ENCODE data around the gene DDHD1.

The DDHD1 gene

DNA sequence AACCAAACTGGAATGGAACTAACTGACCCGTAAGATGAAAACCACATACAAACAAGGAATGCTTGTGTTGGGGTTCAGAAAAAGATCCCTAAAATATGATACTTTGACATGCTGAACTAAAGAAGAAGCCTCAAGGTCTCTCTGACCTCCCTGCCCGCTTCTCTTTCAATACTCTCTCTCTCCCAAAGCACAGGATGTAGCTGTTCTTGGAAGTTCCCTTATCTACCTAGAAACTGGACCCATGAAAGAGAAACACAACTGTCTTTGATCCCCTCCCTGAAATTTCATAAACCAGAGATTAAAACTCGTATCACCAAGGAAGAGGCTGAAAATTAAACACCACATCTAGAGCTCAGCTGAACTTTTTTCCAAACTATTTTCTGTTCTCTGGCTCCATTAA, 125.6 kb downstream of the DDHD1 start:
- DNase-seq, result no peak

DNA sequence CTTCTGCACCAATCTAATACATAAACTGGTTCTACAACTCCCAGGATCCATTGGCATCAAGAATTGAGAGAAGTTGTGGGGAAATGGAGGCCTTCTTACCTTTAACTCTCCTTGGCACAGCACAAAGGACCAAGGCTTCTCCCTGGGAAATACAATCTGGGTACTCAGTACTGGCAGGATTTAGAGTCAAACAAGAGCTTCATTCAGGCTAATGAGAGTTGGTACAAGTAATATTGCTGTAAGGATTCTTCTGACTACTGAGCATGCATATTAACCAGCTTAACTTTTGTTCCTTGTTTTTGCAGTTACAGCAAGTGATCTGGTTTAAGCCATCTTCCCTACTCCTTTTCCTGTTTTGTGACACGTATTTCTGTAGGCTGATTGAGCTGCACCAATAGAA, 126.1 kb downstream of the DDHD1 start:
- no peak for DNase-seq

DNA sequence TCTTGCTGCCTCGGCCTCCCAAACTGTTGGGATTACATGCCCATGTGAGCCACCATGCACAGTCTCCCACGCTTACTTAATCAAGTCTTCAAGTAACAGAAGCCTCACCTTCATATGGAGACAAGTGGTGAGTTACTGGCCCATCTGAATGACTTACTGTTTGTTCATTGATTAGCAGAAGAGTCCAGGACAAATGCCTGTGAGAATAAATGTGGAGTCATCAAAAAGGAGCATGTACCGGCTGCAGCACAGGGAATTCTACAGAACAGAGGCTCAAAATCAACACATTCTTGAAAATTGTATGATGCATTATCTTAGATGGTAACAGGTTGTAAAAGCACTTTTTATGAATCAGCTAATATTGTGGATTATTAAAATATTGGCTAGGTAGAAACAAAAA, 129.8 kb downstream of the DDHD1 start:
- no peak for DNase-seq

DNA sequence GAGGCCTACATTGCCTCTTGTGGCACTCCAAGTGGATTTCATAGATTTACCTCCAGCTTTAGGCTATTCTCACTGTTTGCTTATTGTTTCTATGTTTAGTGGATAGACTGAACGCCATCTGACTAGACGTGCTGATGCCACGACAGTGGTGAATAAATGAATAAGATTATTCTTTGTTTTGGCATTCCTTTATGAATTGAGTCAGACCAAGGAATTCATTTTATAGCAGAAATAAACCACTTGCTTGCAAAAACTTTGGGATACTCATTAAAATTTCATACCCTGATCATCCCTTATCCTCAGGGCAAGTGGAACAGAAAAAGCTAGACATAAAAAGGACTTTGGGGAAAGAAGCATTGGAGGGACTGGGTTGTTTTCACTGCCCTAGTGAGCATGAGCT, 130.5 kb downstream of the DDHD1 start:
- no peak for DNase-seq

DNA sequence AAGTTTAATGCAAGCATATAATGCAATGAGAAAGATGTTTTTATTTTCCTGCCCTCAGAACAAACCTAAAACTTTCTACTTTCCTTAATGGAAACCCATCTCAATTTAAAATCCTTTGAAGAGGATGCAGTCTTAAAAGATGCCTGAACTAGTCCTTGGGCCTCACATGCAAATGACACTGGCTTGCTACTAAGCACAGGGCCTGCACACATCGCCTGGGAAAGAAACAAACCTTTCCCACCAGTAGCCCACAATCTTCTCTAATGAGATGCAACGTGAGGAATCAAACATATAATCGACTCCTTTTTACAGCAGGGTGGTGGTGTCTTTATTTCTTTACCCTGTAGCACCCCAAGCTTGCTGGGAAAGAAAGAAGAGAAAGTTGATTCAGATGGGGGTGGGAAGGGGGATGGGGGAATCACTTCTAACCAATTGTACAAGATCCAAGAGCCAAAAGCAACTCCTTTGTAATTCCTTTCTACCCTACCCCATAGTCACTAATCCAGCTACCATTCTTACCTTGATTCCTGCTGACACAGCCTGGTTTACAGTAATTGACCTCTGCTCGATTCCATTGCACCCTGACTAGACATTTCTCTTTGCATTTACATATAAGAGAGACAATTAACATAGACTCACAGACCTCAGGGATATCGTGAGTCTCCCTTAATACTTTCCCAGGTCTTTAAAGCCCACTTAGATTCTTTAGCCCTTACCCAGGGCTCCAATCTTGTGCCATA, 132.8 kb downstream of the DDHD1 start:
- no peak for DNase-seq

DNA sequence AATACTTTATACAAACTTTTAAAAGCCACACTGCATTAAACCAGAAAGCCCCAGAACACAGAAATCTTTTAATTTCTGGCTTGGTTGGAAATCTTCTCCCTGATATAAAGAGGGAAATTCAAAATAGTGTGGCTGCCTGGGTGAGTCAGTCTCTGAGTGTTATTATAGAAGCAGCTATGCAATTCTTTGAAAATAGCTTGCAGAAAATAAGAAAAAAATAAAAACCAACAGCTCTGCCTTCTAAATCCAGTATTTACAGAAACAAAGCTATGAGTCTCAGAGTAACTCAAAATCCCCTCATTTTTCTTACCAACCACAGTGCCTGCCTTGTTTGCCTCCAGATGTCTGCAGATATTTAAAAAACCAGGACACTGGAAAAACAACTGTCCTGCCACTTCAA, 133.7 kb downstream of the DDHD1 start:
- DNase-seq, result no peak

DNA sequence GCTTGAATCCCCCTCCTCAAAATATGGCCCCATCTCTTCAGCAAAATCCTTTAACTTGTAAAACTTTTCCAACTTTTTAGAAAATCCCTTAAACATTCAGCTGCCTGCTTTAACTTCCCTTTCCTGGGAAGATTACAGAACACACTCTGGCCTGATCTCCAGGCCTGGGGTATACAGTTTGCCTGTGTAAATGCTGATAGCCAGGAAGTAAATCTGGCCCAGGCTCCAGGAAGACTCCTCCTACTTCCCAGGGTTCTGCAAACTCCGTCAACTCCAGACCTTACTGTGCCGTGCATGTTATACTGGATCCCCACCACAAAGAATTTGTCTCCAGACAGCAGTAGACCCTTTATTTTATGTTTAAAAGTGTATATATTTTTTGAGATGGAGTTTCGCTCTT, 135.3 kb downstream of the DDHD1 start:
- no peak for DNase-seq

DNA sequence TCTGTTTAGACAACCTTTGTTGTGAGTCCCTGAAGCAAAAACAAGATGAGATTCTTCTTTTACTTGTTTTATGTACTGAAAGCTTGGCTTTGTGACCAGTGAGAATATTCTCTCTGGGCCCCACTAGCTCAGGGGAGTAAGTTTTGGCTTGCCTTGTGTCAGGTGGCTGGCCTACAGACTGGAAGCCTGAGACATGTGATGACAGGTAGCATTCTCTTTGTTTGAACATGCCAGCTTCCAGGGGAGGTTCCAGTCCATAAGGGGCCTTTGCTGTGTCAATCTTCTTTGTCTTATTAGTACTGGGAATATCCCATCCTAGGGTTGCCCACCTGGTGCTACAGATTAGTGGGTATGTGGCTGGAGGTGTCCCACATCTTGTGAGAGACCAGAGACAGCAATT, 136.2 kb downstream of the DDHD1 start:
- DNase-seq, result no peak

DNA sequence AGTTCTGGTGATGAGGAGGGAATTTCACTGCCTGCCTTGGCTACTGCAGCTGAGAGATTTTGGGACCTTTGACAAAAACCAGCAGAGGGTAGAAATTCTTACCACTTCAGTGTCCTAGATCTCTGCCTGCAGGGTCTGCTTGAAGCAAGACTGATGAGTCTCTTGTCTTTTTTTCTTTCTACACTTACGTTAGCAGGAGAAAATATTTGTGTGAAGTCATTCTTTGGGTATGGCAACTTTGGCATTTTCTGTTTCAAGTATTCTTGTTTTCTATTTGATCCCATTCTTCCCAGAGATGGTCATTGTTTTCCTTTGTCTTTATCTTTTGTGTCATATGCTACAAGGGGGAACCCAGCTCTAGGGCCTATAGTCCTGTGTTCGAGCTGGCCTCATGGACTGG, 136.6 kb downstream of the DDHD1 start:
- DNase-seq, result no peak

DNA sequence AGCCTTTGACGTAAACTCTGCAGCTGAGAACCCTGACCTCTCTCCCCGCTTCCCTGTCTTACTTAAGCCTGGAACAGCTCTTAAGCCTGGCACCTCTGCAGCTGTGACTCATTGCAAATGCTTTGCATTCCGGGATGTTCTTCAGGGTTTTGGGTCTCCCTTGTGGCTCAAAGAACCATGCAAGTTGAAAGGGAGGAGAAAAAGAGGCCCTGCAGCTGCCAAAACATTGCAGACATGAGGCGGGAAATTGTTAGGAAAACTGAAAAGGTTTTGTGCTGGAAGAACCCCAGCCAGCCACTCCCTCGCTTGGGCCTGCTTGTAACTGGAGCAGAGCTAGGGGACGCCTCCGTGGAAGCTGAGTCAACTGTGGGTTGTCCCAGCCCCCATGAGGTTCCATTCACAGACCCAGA, 142.1 kb downstream of the DDHD1 start:
- no peak for DNase-seq

DNA sequence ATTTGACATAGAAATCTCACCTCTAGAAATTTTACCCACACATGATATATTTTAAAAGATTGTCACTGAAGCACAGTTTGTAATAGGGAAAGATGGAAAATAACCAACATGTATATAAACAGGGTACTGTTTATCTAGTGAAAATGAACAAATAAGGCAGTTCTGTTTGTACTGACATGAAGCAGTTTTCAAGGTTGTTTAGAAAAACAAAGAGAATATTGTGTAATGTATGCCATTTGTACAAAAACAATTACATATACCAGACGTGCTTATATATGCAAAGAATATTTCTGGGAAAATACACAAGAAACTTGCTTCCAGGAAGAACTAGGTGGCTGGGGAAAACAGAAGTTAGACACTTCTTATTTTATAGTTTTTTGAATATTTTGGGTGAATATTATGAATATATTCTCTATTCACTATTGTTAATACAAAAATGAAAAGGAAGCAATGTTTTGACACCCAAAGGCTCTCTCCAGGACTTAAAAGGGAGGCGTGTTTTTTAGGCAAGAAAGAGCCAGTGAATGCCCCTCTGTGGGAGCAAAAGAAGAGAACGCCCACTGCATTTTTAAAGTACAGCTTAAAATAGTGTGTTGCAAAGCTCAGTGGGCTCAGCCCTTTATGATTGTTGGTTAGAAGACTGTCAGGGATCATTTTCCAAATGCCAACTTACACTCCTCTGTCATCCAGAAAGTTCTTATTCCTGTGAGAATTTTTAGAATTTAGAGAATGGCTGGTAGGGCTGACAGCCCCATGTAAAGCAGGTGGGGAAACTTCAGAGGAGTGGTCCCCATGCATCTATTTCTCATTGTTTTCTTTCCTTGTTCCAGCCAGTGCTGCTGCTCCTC, 142.7 kb downstream of the DDHD1 start:
- no peak for DNase-seq

DNA sequence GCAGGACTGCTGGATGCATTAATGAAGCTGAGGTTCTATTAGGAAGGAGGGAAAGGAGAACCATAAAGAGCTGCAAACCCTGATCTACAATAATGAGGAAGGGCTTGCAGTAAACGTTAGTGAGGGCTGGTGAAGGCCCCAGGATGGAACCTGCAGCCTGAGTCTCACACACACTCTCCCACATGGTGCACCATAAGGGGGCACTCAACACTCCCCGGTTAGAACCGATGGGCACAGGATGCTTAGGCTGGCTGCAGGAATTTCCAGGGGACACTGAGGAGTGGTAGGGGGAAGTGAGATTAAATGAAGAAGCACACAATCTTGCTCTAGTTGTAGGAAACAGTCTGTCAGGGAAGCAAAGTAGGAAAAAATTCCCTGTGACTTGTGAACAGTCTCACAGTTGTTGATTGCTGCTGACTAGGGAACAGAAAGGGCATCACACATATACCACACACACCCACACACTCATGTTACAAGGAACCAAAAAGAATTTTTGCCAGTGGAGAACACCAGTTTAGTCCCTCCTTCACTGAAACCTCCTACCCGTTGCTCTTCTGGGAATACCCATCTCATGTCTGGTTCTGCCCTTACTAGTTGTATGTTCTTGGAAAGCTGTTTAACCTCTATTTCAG, 146.1 kb downstream of the DDHD1 start:
- no peak for DNase-seq

DNA sequence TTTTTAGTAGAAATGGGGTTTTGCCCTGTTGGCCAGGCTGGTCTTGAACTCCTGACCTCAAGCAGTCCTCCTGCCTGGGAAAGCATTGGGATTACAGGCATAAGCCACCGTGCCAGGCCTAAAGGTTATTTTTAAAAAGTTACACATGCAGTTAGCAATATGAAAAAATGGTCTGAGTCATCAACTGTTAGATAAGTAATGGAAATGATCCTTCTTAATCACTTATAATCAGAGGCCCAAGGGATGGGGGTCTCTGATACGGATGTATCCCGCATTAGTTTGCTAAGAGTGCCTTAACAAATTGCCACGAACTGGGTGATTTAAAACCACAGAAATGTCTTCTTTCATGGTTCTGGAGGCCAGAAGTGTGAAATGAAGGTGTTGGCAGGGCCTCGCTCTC, 148.1 kb downstream of the DDHD1 start:
- DNase-seq, result no peak

DNA sequence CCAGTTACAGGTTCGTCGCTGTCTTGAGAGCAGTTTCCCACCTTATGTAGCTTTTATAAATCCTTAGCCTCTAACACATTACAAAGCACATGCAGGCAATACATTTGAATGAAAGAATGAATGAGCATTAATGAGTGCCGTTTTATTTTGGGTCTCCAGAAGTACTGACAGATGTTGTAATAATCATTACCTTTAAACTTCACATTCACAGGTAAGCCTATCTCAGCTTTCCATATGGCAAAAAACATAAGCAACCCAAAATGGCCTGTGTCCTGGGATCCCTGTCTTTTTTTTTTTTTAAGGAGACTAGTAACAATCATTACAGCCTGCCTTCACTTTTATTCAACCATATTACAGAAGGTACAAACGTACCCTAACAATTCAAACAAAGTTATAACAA, 149.3 kb downstream of the DDHD1 start:
- no peak for DNase-seq

DNA sequence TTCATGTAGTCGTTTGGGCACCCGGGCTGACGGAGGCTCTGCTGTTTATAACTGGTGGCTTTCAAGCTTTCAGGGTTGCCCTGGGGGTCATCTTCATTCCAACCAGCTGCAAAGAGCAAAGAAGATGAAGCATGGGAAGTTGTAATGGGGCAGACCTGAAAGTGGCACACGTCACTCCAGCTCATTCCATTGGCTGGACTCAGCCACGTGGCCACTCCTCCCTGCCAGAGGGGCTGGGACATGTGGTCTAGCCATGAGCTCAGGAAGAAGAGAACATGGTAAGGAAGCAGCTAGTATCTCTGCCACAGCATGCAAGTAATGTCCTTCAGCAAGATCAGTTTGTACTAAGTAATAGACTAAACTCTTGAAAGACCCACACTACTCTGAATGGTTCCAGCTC, 150.5 kb downstream of the DDHD1 start:
- DNase-seq, result no peak

DNA sequence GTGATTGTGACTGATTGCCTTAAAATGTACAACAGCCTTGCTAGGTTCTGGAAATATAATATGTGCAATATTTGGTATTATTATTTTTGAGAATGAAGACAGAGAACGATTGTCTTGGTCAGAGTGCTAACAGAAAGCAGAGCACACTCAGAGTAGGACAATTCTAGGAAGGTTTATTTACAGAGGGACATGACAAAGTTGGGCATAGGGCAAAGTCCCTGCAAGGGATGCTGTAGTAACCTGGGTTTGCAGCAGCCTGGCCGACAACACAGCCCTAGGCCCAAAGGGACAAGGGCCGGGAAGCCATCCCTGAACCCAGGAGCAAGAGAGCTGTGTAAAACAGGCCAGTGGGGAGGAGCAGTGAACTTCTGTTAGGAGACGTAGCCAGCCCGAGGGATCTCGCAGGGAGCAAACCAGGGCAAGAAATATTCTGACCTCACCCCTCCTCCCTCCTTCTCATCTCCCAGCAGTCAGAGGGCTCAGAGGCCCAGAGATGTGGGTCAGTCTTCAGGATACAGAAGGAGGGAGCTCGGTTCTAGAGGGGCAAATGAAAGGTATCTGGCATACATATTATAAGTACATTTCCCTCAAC, 151.2 kb downstream of the DDHD1 start:
- no peak for DNase-seq

DNA sequence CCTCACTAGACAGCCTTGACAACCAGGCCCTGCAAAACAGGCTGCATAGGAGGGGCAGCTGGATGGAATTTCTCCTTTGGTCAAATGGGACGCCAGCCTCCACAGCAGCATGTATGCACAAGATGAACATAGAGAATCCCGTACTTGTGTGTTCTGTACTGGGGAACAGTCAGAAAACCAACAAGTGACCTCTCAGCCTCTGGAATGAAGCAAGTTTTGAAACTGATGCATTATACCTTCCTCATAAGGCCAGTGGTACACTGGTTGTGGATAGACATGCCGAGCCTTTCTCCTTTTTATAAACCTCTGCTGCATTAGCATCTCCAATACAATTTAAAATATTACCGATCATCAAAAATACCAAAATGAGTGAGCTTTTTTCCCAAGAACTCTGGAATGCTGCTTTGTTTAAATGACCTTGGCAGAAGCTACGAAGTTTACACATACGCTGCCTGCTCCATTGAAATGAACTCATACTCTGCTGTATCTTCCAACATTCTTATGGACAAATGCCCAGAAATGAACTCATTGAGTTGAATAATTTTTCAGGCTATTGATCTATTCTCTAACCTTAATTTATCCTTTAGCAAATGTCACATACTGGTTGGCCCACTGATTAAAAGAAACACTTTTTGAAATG, 154.6 kb downstream of the DDHD1 start:
- DNase-seq, result no peak

DNA sequence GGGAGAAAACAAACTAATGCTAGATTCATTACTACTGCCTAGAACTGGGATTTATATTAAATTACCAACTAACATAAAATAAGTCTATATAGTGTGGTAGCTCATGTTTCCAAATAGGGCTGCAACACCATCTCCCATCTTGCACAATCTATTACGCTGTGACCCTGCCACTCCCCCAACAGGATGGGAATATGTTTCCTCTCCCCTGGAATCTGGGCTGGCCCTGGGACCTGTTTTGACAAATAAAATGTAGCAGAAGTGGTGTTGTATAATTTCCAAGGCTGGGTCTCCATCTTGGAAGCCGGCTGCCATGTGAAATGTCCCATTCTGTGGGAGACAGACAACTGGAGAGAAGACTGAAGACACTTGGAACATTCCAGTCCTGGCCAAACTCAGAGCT, 156.6 kb downstream of the DDHD1 start:
- no peak for DNase-seq

DNA sequence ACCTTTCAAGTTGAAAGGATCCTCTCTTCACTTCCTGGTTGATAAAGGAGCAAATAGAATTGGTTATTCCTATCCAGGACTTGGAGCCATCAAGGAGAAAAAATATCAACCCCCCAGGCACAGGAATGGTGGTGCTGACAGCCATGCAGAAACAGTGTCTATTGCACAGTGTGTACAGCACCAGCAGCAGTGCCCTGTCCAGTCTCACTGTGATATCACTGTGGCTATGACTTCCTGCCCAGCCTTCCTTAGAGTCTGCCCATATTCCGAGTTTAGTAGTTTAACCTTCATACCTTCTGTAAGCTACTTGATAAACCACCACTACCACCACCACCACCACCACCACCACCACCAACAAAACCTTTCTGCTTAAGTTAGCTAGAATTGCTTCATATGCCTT, 157.1 kb downstream of the DDHD1 start:
- DNase-seq, result no peak

DNA sequence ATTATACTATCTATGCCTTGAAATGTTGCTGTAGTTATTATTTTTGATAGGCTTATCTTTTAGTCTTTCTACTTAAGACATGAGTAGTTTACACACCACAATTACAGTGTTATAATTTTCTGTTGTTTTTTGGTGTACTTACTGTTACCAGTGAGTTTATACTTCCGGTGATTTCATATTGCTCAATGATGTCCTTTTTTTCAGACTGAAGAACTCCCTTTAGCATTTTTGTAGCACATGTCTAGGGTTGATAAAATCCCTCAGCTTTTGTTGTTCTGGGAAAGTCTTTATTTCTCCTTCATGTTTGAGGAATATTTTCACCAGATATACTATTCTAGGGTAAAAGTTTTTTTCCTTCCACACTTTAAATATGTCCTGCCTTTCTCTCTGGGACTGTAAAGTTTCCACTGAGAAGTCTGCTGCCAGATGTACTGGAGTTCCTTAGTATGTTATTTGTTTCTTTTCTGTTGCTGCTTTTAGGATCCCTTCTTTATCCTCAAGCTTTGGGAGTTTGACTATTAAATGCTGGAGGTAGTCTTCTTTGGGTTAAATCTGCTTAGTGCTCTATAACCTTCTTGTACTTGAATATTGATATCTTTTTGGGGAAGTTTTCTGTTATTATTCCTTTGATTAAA, 160.8 kb downstream of the DDHD1 start:
- DNase-seq, result no peak

DNA sequence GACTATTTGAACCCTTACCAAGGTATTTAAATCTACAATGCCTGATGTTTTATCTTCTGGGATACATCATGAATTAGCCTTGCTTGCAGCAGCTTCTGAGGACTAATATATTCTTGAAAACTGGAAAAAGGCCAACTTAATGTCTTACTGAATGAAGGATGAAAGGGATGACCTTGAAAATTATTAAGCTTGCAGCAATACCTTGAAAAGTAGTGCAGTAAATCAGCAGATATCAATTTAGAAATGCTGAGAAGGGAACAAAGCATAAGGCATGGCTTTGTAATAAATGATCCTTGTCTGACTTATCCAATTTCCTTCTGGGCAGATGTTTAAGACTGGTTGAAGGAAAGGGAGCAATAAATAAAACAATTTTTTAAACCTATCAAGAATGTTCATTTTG, 165.0 kb downstream of the DDHD1 start:
- no peak for DNase-seq

DNA sequence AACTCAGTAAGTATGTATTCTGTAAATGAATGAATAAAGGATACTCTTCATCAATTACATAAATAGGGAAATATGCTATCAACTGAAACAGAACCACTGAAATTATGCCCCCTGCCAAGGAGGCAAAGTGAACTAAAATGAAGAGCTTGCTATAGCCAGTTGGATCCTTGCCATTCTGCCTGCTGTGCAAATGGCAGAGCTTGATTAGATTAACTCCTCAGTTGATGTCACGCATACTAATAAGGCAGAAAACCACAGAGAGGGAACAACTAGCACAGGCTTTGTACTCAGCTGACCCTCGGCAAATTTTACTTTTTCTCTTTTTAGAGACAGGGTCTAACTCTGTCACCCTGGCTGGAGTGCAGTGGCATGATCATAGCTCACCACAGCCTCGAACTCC, 165.6 kb downstream of the DDHD1 start:
- no peak for DNase-seq

DNA sequence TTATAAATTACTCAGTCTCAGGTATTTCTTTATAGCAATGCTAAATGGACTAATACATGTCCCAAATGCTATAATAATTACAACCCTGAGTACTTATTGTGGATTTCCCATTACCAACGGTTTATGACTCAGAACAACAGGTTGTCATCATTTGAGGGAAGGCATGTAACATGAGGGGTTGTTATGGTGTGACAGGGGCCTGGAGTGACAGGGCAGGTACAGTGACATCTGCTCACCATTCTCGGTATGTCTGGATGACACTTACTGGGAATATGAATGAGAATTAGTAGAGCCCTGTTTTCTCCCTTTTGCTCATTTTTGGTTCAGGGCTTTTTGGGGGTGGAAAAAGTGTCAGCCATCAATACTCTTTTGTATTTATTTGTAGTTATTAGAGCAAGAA, 166.1 kb downstream of the DDHD1 start:
- DNase-seq, result no peak
